WTC11 (cell line): Measurements from ENCODE around the gene ITGA11.

ENCODE experiments used
- CREB1 ChIP-seq: sonication (generic); formaldehyde crosslinking; IDR thresholded peaks from 2 replicates; pipeline ENCODE4 v1.8.0; 2023; ENCODE audit warnings: mild to moderate bottlenecking, missing genetic modification reagents
- CTCF ChIP-seq: fragments of 200-600 bp; IDR thresholded peaks from 2 replicates; pipeline ENCODE4 v1.8.0; 2022; ENCODE audit warnings: antibody characterized with exemption
- FOXP1 ChIP-seq: sonication (generic); formaldehyde crosslinking; IDR thresholded peaks from 2 replicates; pipeline ENCODE4 v1.8.0; 2022; ENCODE audit warnings: missing genetic modification reagents, mild to moderate bottlenecking, moderate library complexity, borderline replicate concordance
- GABPB1 ChIP-seq: sonication (generic); formaldehyde crosslinking; IDR thresholded peaks from 2 replicates; pipeline ENCODE4 v1.8.1; 2023; ENCODE audit warnings: mild to moderate bottlenecking, missing genetic modification reagents
- HMGA2 ChIP-seq: fragments of 250-450 bp; sonication (Bioruptor Pico); IDR thresholded peaks from 2 replicates; pipeline ENCODE4 v1.4.0; 2021; ENCODE audit warnings: mild to moderate bottlenecking, moderate library complexity
- IRF2 ChIP-seq: sonication (generic); formaldehyde crosslinking; IDR thresholded peaks from 2 replicates; pipeline ENCODE4 v1.8.0; 2022; ENCODE audit warnings: low read depth, missing genetic modification reagents, borderline replicate concordance
- KAT7 ChIP-seq: sonication (generic); formaldehyde crosslinking; IDR thresholded peaks from 2 replicates; pipeline ENCODE4 v1.8.1; 2023; ENCODE audit warnings: missing genetic modification reagents, mild to moderate bottlenecking, borderline replicate concordance
- MAX ChIP-seq: sonication (generic); formaldehyde crosslinking; IDR thresholded peaks from 2 replicates; pipeline ENCODE4 v1.8.0; 2022; ENCODE audit warnings: mild to moderate bottlenecking, missing genetic modification reagents
- NR2C2 ChIP-seq: sonication (generic); formaldehyde crosslinking; IDR thresholded peaks from 2 replicates; pipeline ENCODE4 v1.8.0; 2022; ENCODE audit warnings: mild to moderate bottlenecking, missing genetic modification reagents
- SP1 ChIP-seq: sonication (generic); formaldehyde crosslinking; conservative IDR thresholded peaks from 2 replicates; pipeline ENCODE4 v1.8.1; 2022; ENCODE audit warnings: missing genetic modification reagents
- USF2 ChIP-seq: sonication (generic); formaldehyde crosslinking; IDR thresholded peaks from 2 replicates; pipeline ENCODE4 v1.8.1; 2023; ENCODE audit warnings: mild to moderate bottlenecking, missing genetic modification reagents, moderate library complexity

GRCh38 chr15:68305420-68305871 is 126.5 kb downstream of the ITGA11 start:
- TF ChIP-seq CTCF (no peak), USF2 (no peak), NR2C2 (CRISPR knock-in tag) (no peak), KAT7 (CRISPR knock-in tag) (no peak), HMGA2 (CRISPR knock-in tag) (no peak), IRF2 (no peak), FOXP1 (CRISPR knock-in tag) (no peak), MAX (no peak), GABPB1 (CRISPR knock-in tag) (no peak), SP1 (CRISPR knock-in tag) (no peak), CREB1 (no peak)
